ENCODE data around the gene ITGB2. TPM values are rescaled to one million over a fixed set of nuclear protein-coding genes. Genes with fewer than 3 reads are reported as not detected.
A peak's percentile ranks its signal among the peaks of the same experiment; 100 is the strongest.

ITGB2 gene
- total RNA-seq, 1 donor from 2014 or later = 19.8 TPM

- peaks cover 7 to 37% (median 11%) of the 10 kb centered on the region in 3 donors for H3K4me1 ChIP-seq (ENCODE audit: control insufficient read depth in 3 of 3, insufficient read depth in 3 of 3, low read length in 3 of 3)
- H3K4me3 ChIP-seq (ENCODE audit: low read length in 3 of 3) = peak overlapping the region in 1 of 3 donors; percentile 14
- no peaks in the 10 kb centered on the region for H3K9me3 ChIP-seq (ENCODE audit: control insufficient read depth in 3 of 3, low read length in 3 of 3)
- peaks cover 0 to 16% (median 4%) of the 10 kb centered on the region in 3 donors for H3K27me3 ChIP-seq (ENCODE audit: control insufficient read depth in 3 of 3, insufficient read depth in 3 of 3, low read length in 3 of 3)
- no peaks in the 10 kb centered on the region for H3K36me3 ChIP-seq (ENCODE audit: control insufficient read depth in 3 of 3, insufficient read depth in 3 of 3, low read length in 3 of 3)
- H3K27ac ChIP-seq (ENCODE audit: low read depth, low read length) = no peak overlapping the region
- peak overlapping the region in 1 of 3 donors; percentile 33 for H3K9ac ChIP-seq (ENCODE audit: low read depth in 1 of 3, low read length in 3 of 3)
Observed at GRCh38 chr21:44910229-44911067, 10.3 kb downstream of the ITGB2 start.

GRCh38 chr21:44909719-44910118 lies 11.0 kb downstream of the ITGB2 start:
- peaks cover 0 to 17% (median 6%) of the 10 kb centered on the region in 3 donors for H3K27me3 ChIP-seq (ENCODE audit: control insufficient read depth in 3 of 3, insufficient read depth in 3 of 3, low read length in 3 of 3)
- no peaks in the 10 kb centered on the region for H3K9me3 ChIP-seq (ENCODE audit: control insufficient read depth in 3 of 3, low read length in 3 of 3)
- H3K36me3 ChIP-seq (ENCODE audit: control insufficient read depth in 3 of 3, insufficient read depth in 3 of 3, low read length in 3 of 3) = no peaks in the 10 kb centered on the region
- H3K4me1 ChIP-seq (ENCODE audit: control insufficient read depth in 3 of 3, insufficient read depth in 3 of 3, low read length in 3 of 3) = peaks cover 7 to 37% (median 11%) of the 10 kb centered on the region in 3 donors
- no peak overlapping the region for H3K27ac ChIP-seq (ENCODE audit: low read depth, low read length)
- H3K9ac ChIP-seq (ENCODE audit: low read depth in 1 of 3, low read length in 3 of 3) = no peak overlapping the region
- H3K4me3 ChIP-seq (ENCODE audit: low read length in 3 of 3) = no peak overlapping the region

GRCh38 chr21:44908908-44909307 lies 11.8 kb downstream of the ITGB2 start:
- Histone ChIP-seq H3K4me3 (ENCODE audit: low read length in 3 of 3) (no peak overlapping the region), H3K27ac (ENCODE audit: low read depth, low read length) (no peak overlapping the region), H3K27me3 (ENCODE audit: control insufficient read depth in 3 of 3, insufficient read depth in 3 of 3, low read length in 3 of 3) (peaks cover 0 to 17% (median 10%) of the 10 kb centered on the region in 3 donors), H3K9me3 (ENCODE audit: control insufficient read depth in 3 of 3, low read length in 3 of 3) (no peaks in the 10 kb centered on the region), H3K36me3 (ENCODE audit: control insufficient read depth in 3 of 3, insufficient read depth in 3 of 3, low read length in 3 of 3) (no peaks in the 10 kb centered on the region), H3K9ac (ENCODE audit: low read depth in 1 of 3, low read length in 3 of 3) (no peak overlapping the region), H3K4me1 (ENCODE audit: control insufficient read depth in 3 of 3, insufficient read depth in 3 of 3, low read length in 3 of 3) (peaks cover 7 to 37% (median 11%) of the 10 kb centered on the region in 3 donors)

DNA sequence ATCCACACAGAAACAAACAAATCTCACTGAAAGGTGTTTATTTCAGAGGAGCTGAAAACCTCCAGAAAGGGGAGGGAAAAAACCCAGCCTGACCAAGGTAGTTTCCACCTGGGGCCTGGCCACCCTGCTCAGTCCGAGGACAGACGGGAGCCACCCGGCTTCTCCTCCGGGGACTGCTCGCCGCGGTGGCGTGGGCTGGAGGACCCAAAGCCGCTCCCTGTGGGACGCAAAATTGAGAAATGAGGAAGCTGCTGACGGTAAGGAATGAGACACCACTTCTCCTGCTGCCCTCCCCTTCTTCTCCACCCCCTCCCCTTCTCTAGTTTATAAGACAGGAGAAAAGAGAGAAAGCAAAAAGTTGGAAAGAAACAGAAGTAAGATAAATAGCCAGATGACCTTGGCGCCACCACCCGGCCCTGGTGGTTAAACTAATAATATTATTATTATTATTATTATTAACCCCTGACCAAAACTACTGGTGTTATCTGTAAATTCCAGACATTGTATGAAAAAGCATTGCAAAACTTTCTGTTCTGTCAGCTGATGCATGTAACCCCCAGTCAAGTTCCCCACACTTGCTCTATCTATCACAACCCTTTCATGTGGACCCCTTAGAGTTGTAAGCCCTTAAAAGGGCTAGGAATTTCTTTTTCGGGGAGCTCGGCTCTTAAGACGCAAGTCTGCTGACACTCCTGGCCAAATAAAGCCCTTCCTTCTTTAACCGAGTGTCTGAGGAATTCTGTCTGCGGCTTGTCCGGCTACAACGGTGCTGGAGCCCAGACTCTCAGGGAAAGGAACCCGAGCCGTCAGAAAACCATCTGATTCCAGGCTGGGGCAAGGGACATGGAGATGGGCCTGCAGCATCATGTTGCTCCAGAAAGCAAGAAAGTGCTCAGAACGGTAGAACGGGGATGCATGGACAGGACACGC lies 12.5 kb downstream of the ITGB2 start:
- Histone ChIP-seq H3K36me3 (ENCODE audit: control insufficient read depth in 3 of 3, insufficient read depth in 3 of 3, low read length in 3 of 3) (no peaks in the 10 kb centered on the region), H3K4me1 (ENCODE audit: control insufficient read depth in 3 of 3, insufficient read depth in 3 of 3, low read length in 3 of 3) (peaks cover 7 to 31% (median 11%) of the 10 kb centered on the region in 3 donors), H3K27ac (ENCODE audit: low read depth, low read length) (peak overlapping the region; percentile 19)

DNA sequence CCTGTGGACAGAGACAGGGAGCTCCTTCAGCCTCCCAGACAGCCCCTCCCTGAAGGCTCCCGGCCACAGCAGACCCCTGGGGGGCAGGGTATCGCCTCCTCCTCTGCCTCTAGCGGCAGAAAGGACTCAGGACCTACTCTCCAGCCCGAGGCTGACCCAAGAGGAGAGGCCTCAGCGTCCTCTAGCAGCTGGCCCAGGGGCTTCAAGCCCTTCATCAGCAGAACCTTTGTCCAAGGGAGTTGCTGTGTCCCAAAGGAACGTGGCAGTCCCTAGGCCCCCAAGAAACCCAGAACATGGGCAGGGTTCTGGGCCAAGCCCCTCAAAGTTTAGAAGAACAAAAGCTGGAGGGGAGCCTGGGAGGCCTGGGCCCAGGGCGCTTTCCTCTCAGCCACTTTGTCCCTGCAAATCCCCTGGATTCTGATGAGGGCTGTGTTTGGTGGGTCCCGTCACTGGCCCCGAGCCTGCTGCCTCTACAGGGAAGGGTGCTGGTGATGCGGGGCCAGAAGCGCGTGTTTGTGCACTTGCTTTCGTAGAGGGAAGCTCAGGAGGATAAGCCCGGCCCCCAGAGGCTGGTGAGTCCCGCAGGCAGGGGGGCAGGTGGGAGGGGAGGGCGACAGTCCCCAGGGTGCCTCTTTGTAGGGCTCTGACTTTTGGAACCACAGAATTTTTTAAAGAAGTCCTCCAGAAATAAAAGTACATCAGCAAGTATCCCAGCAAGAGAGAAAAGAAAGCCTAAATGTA lies 13.3 kb downstream of the ITGB2 start:
- peaks cover 7 to 33% (median 11%) of the 10 kb centered on the region in 3 donors for H3K4me1 ChIP-seq (ENCODE audit: control insufficient read depth in 3 of 3, insufficient read depth in 3 of 3, low read length in 3 of 3)
- H3K4me3 ChIP-seq (ENCODE audit: low read length in 3 of 3) = no peak overlapping the region
- no peak overlapping the region for H3K9ac ChIP-seq (ENCODE audit: low read depth in 1 of 3, low read length in 3 of 3)
- peaks cover 0 to 3% (median 1%) of the 10 kb centered on the region in 3 donors for H3K36me3 ChIP-seq (ENCODE audit: control insufficient read depth in 3 of 3, insufficient read depth in 3 of 3, low read length in 3 of 3)
- peaks cover 0 to 17% (median 10%) of the 10 kb centered on the region in 3 donors for H3K27me3 ChIP-seq (ENCODE audit: control insufficient read depth in 3 of 3, insufficient read depth in 3 of 3, low read length in 3 of 3)
- H3K27ac ChIP-seq (ENCODE audit: low read depth, low read length) = peak overlapping the region; percentile 19
- H3K9me3 ChIP-seq (ENCODE audit: control insufficient read depth in 3 of 3, low read length in 3 of 3) = no peaks in the 10 kb centered on the region

More for the DNA sequence above, 12.5 kb downstream of the ITGB2 start:
- no peak overlapping the region for H3K9ac ChIP-seq (ENCODE audit: low read depth in 1 of 3, low read length in 3 of 3)
- H3K27me3 ChIP-seq (ENCODE audit: control insufficient read depth in 3 of 3, insufficient read depth in 3 of 3, low read length in 3 of 3) = peaks cover 0 to 17% (median 10%) of the 10 kb centered on the region in 3 donors
- no peak overlapping the region for H3K4me3 ChIP-seq (ENCODE audit: low read length in 3 of 3)
- no peaks in the 10 kb centered on the region for H3K9me3 ChIP-seq (ENCODE audit: control insufficient read depth in 3 of 3, low read length in 3 of 3)

DNA sequence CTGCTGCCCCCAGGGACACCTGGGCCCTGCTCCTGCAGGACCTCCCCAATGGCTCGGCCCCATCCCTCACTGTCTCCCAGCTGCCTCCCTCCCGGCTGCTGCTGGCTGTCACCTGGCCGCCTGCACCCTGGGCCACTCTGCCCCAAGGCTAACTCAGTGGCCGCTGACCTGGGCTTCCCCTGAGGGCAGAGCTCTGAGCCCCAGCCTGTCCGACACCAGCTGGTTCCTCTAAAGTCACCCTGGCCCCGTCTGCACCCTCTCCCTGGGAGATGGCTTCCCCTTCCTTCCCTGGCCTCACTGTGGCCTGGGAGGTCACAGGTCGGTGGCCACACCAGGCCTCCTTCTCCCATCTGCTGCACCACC lies 15.0 kb downstream of the ITGB2 start:
- H3K27me3 ChIP-seq (ENCODE audit: control insufficient read depth in 3 of 3, insufficient read depth in 3 of 3, low read length in 3 of 3) = peaks cover 2 to 20% (median 10%) of the 10 kb centered on the region in 3 donors
- H3K36me3 ChIP-seq (ENCODE audit: control insufficient read depth in 3 of 3, insufficient read depth in 3 of 3, low read length in 3 of 3) = peaks cover 0 to 9% (median 7%) of the 10 kb centered on the region in 3 donors
- H3K4me3 ChIP-seq (ENCODE audit: low read length in 3 of 3) = no peak overlapping the region
- H3K27ac ChIP-seq (ENCODE audit: low read depth, low read length) = no peak overlapping the region
- no peaks in the 10 kb centered on the region for H3K9me3 ChIP-seq (ENCODE audit: control insufficient read depth in 3 of 3, low read length in 3 of 3)
- no peak overlapping the region for H3K9ac ChIP-seq (ENCODE audit: low read depth in 1 of 3, low read length in 3 of 3)
- peaks cover 1 to 18% (median 4%) of the 10 kb centered on the region in 3 donors for H3K4me1 ChIP-seq (ENCODE audit: control insufficient read depth in 3 of 3, insufficient read depth in 3 of 3, low read length in 3 of 3)

- Histone ChIP-seq H3K27me3 (ENCODE audit: control insufficient read depth in 3 of 3, insufficient read depth in 3 of 3, low read length in 3 of 3) (peaks cover 7 to 22% (median 10%) of the 10 kb centered on the region in 3 donors), H3K9me3 (ENCODE audit: control insufficient read depth in 3 of 3, low read length in 3 of 3) (no peaks in the 10 kb centered on the region), H3K4me1 (ENCODE audit: control insufficient read depth in 3 of 3, insufficient read depth in 3 of 3, low read length in 3 of 3) (peaks cover 0 to 12% (median 0%) of the 10 kb centered on the region in 3 donors), H3K4me3 (ENCODE audit: low read length in 3 of 3) (no peak overlapping the region), H3K9ac (ENCODE audit: low read depth in 1 of 3, low read length in 3 of 3) (no peak overlapping the region), H3K36me3 (ENCODE audit: control insufficient read depth in 3 of 3, insufficient read depth in 3 of 3, low read length in 3 of 3) (peaks cover 0 to 9% (median 7%) of the 10 kb centered on the region in 3 donors), H3K27ac (ENCODE audit: low read depth, low read length) (no peak overlapping the region)
Observed at GRCh38 chr21:44905016-44905727, 15.5 kb downstream of the ITGB2 start.

DNA sequence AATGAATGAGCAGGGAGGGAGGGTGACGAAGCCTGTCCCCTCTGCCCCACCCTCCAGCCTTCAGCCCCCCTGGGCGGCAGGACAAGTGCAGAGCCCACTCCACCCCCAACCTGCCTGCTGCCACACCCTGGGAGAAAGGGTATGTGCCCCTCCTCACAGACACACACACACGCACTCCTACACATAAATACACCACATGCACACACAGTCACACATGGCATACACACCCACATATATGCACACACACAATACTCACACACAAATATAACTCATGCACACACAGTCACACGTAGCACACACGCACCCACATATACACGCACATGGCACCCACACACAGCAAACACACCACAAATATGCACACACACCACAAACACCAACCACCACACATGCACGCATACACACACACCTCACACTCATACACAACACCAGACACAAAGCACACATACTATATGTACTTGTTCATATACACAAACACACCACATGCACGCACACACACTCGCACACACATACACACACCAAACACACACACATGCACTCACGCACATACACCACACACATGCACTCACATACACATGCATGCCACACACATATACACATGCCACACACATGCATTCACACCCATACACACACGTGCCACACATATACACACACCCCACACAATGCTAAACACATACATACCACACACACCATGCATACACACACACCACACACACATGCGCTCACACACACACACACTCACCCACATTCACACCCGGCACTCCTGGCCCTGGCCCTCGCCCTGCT lies 16.4 kb downstream of the ITGB2 start:
- Histone ChIP-seq H3K4me3 (ENCODE audit: low read length in 3 of 3) (no peak overlapping the region), H3K9ac (ENCODE audit: low read depth in 1 of 3, low read length in 3 of 3) (no peak overlapping the region), H3K27me3 (ENCODE audit: control insufficient read depth in 3 of 3, insufficient read depth in 3 of 3, low read length in 3 of 3) (peaks cover 8 to 22% (median 10%) of the 10 kb centered on the region in 3 donors), H3K9me3 (ENCODE audit: control insufficient read depth in 3 of 3, low read length in 3 of 3) (no peaks in the 10 kb centered on the region), H3K27ac (ENCODE audit: low read depth, low read length) (no peak overlapping the region), H3K4me1 (ENCODE audit: control insufficient read depth in 3 of 3, insufficient read depth in 3 of 3, low read length in 3 of 3) (peaks cover 0 to 11% (median 0%) of the 10 kb centered on the region in 3 donors), H3K36me3 (ENCODE audit: control insufficient read depth in 3 of 3, insufficient read depth in 3 of 3, low read length in 3 of 3) (peaks cover 0 to 9% (median 7%) of the 10 kb centered on the region in 3 donors)

Measured in skeletal muscle tissue (tissue), 4 donors.